Stimulated activated naive CD8-positive, alpha-beta T cell treated with anti-CD3 and anti-CD28 coated beads, Interleukin-15, amount 100 ng/mL, for 72 hours (primary cell): ENCODE measurements around the gene RHOA.
"Not testable (repeated sequence)": the region's sequence is repeated elsewhere in the genome, so short reads cannot be mapped to it uniquely, and the experiment has no call there.

ENCODE experiments used
- ATAC-seq: fragments of 150-1000 bp; cut with Tn5 transposase; 2 replicates; pipeline ENCODE4 v1.10.0; 2021; ENCODE audit warnings: mild to moderate bottlenecking, moderate library complexity
- DNase-seq, 2 donors: peaks; one replicate each; pipeline ENCODE4 v3.0.0; 2021 to 2022
- H3K27ac Mint-ChIP-seq, 2 donors: one replicate each; pipeline ENCODE4 v1.8.0; 2022; ENCODE audit warnings: mild to moderate bottlenecking in 2 of 2, mixed read lengths in 2 of 2, moderate library complexity in 2 of 2
- H3K27me3 Mint-ChIP-seq: one replicate; pipeline ENCODE4 v1.8.0; 2022; ENCODE audit warnings: mixed read lengths
- H3K4me1 Mint-ChIP-seq: one replicate; pipeline ENCODE4 v1.8.0; 2022; ENCODE audit warnings: mild to moderate bottlenecking, mixed read lengths
- H3K4me3 Mint-ChIP-seq, 2 donors: one replicate each; pipeline ENCODE4 v1.8.0; 2022; ENCODE audit warnings: mild to moderate bottlenecking in 2 of 2, mixed read lengths in 2 of 2, moderate library complexity in 1 of 2
- H3K9me3 Mint-ChIP-seq, 2 donors: one replicate each; pipeline ENCODE4 v1.8.0; 2022; ENCODE audit warnings: mixed read lengths in 2 of 2

RHOA gene

DNA sequence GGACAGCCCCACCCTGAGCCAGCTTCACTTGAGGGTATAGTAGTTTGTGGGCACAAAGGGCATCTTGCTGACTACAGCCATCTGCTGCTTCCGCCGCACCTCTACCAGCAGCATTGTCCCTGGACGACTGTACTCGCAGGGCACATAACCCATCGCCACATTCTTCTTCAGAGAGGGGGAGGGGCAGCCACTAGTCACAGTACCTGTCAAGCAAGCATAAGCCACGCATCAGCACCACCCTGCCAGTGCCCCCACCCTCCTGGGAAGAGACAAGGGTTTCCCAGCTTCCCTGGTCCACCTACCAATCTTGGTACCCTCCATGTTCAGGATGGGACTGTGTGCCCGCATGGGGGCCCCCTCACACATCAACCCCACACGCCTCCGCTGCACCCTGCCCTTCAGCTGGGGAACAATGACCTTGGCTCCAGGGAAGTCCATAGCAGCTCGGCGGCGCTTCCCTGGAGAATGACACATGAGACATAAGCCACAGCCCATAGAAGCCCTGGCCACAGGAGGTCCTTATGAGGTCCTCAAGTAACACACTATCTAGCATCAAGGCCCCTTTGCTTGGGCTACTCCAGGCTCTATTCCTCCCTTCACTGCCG, 5.8 kb upstream of the RHOA start:
- Mint-ChIP-seq H3K27me3 (no peaks in the 10 kb centered on the region), H3K27ac (peak overlapping the region in 1 of 2 donors; percentile 31), H3K4me1 (peaks cover 96% of the 10 kb centered on the region), H3K9me3 (no peaks in the 10 kb centered on the region), H3K4me3 (peak overlapping the region in 1 of 2 donors; percentile 39)
- ATAC-seq (no peak), DNase-seq (no peak)

- Mint-ChIP-seq H3K4me1 (peaks cover 90% of the 10 kb centered on the region), H3K9me3 (no peaks in the 10 kb centered on the region), H3K4me3 (peak overlapping the region; percentile 64 to 73), H3K27ac (peak overlapping the region; percentile 90 to 96), H3K27me3 (no peaks in the 10 kb centered on the region)
- DNase-seq (no peak), ATAC-seq (no peak)
These were observed 5.1 kb upstream of the RHOA start for GRCh38 chr3:49416867-49417266.

DNA sequence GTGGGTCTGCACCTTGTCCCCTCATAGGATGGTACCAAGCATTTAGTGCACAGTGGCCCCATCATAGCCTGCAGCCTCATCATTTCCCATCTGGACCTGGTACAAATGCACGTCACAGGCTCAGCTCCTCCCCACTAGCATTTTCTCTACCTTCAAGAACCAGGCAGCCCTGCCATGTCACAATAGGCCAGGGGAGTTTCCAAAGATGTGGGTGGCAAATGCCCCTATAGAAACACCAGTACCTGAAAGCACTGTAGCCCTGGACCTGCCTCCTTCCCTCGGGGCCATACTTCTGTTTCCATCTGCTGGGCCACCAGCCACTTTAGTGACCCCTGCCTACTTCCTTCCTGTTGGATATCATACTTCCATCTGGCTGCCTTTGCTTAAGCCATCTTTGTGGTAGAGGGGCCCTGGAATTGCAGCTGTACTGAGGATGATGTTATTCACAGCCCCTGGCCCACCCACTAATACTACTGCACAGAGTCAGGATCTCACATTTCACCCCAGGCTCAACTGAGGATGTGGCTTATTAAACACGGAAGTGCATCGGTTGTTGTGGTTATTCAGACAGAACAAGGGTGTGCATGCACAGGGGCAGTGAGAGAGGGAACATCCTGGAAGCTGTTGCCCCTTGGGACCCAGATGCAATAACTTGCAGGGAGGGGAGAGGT, 4.3 kb upstream of the RHOA start:
- no peaks in the 10 kb centered on the region for H3K9me3 Mint-ChIP-seq
- ATAC-seq: peak; percentile 72
- peak; percentile 82 to 90 for DNase-seq
- H3K27ac Mint-ChIP-seq: peak overlapping the region; percentile 90 to 96
- H3K4me1 Mint-ChIP-seq: peaks cover 82% of the 10 kb centered on the region
- no peaks in the 10 kb centered on the region for H3K27me3 Mint-ChIP-seq
- peak overlapping the region; percentile 64 to 73 for H3K4me3 Mint-ChIP-seq

DNA sequence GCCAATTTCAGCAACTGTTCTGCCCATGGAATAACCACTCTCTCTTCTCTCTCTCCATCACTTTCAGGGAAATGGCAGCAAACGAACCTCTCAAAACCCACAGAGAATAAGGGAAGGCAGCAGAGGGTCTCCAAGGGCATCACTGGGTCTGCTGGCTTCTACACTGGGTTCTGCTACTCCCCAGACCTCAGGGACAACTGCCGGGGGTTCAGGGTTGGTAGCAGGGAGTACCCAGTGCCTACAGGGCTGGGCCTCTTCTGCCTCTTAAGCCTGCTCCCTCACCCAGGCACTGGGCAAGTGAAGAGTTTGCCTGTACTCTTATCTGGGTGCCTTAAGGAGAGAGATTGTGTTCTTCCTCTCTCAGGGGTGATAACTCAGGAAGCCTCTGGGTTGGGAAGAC, 3.0 kb upstream of the RHOA start:
- Mint-ChIP-seq H3K4me3 (peak overlapping the region in 1 of 2 donors; percentile 21), H3K27ac (peak overlapping the region in 1 of 2 donors; percentile 83), H3K9me3 (no peaks in the 10 kb centered on the region), H3K27me3 (no peaks in the 10 kb centered on the region), H3K4me1 (peaks cover 76% of the 10 kb centered on the region)
- DNase-seq (no peak), ATAC-seq (no peak)

GRCh38 chr3:49413338-49413734, 1.6 kb upstream of the RHOA start:
- DNase-seq (no peak), ATAC-seq (no peak)
- Mint-ChIP-seq H3K4me1 (peaks cover 77% of the 10 kb centered on the region), H3K27me3 (no peaks in the 10 kb centered on the region), H3K27ac (peak overlapping the region; percentile 86 to 96), H3K4me3 (peak overlapping the region; percentile 88 to 94), H3K9me3 (no peaks in the 10 kb centered on the region)

DNA sequence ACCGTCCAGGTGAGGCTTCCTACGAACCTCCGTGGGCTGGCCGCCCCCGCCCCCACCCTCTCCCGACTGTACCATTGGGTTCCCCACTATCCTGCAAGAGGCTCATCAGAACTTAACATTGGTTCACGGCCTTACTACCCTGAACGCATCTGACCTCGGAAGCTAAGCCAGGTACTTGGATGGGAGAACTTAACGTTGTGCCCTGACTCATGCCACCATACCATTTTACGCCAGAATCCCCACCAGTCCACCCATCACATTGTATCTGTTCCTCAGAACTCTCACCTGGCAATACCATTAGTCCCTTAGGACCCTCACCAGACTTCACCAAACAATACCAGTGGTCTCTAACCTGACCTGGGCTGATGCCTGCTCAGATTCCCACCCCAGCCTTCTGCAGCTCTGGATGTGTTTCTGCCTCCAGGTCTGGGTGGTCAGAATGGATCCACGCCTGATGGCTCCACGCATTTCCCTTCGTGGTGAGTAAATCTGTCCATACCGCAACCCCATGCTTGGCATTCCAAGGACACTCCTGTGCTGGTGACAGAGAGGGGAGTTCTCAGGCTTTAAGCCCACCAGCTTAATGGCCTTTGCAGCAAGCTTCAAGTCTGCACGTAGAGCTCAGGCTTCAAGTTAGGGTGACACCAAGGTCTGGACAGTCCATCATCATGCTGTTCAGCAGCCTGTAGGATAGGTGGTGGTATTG, 1.0 kb upstream of the RHOA start:
- no peak for ATAC-seq
- H3K27me3 Mint-ChIP-seq: no peaks in the 10 kb centered on the region
- no peak for DNase-seq
- H3K9me3 Mint-ChIP-seq: no peaks in the 10 kb centered on the region
- peaks cover 75% of the 10 kb centered on the region for H3K4me1 Mint-ChIP-seq
- peak overlapping the region; percentile 96 to 97 for H3K27ac Mint-ChIP-seq
- H3K4me3 Mint-ChIP-seq: peak overlapping the region; percentile 88 to 94

DNA sequence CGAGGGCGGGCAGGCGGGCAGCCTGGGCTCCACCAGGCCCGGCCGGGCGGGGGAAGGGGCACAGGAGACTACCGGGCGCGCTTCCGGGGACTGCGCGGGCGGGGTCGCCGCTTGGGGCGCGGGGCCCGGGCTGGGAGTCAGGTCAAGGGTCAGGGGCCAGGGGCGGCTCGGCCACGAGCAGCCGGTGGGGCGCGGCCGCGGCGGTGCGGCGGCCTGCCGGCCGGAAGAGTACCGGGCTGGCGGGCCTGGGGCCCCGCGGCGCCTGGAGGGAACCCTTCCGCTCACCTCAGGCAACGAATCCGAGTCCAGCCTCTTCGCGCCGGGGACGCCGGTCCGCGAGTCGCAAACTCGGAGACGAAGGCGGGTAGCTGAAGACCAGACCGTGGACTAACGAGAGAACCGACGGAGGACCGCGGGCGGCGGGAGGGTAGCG, 225 bp downstream of the RHOA start:
- peak overlapping the region; percentile 97 for H3K27ac Mint-ChIP-seq
- H3K27me3 Mint-ChIP-seq: no peaks in the 10 kb centered on the region
- H3K9me3 Mint-ChIP-seq: no peaks in the 10 kb centered on the region
- peak; percentile 29 for ATAC-seq
- peak overlapping the region; percentile 88 to 94 for H3K4me3 Mint-ChIP-seq
- H3K4me1 Mint-ChIP-seq: peaks cover 75% of the 10 kb centered on the region
- DNase-seq: peak in 1 of 2 donors; percentile 65

GRCh38 chr3:49410846-49411534, 786 bp downstream of the RHOA start:
- Mint-ChIP-seq H3K9me3 (no peaks in the 10 kb centered on the region), H3K4me3 (peak overlapping the region; percentile 85 to 88), H3K4me1 (peaks cover 75% of the 10 kb centered on the region), H3K27me3 (no peaks in the 10 kb centered on the region), H3K27ac (peak overlapping the region; percentile 95 to 97)
- DNase-seq: no peak
- no peak for ATAC-seq

GRCh38 chr3:49410066-49410845, 1.5 kb downstream of the RHOA start:
- peak overlapping the region; percentile 85 to 88 for H3K4me3 Mint-ChIP-seq
- peak overlapping the region; percentile 95 to 97 for H3K27ac Mint-ChIP-seq
- H3K27me3 Mint-ChIP-seq: no peaks in the 10 kb centered on the region
- DNase-seq (no peak), ATAC-seq (no peak)
- no peaks in the 10 kb centered on the region for H3K9me3 Mint-ChIP-seq
- H3K4me1 Mint-ChIP-seq: peaks cover 75% of the 10 kb centered on the region

GRCh38 chr3:49406571-49407565, 4.9 kb downstream of the RHOA start:
- ATAC-seq: no peak
- no peaks in the 10 kb centered on the region for H3K9me3 Mint-ChIP-seq
- H3K4me1 Mint-ChIP-seq: peaks cover 53% of the 10 kb centered on the region
- no peaks in the 10 kb centered on the region for H3K27me3 Mint-ChIP-seq
- no peak for DNase-seq
- peak overlapping the region in 1 of 2 donors; percentile 26 for H3K4me3 Mint-ChIP-seq
- H3K27ac Mint-ChIP-seq: peak overlapping the region in 1 of 2 donors; percentile 74

- not testable (repeated sequence) for H3K27me3 Mint-ChIP-seq, H3K9me3 Mint-ChIP-seq, ATAC-seq, DNase-seq, H3K4me3 Mint-ChIP-seq
- H3K27ac Mint-ChIP-seq: peak overlapping the region; percentile 34 to 88
- H3K4me1 Mint-ChIP-seq: peaks cover 66% of the 10 kb centered on the region
These were observed 6.2 kb downstream of the RHOA start for GRCh38 chr3:49405570-49405969.

GRCh38 chr3:49403891-49404290, 7.9 kb downstream of the RHOA start:
- H3K4me3 Mint-ChIP-seq: no peak overlapping the region
- no peak overlapping the region for H3K27ac Mint-ChIP-seq
- H3K4me1 Mint-ChIP-seq: peaks cover 68% of the 10 kb centered on the region
- no peak for DNase-seq
- no peak for ATAC-seq
- no peaks in the 10 kb centered on the region for H3K9me3 Mint-ChIP-seq
- no peaks in the 10 kb centered on the region for H3K27me3 Mint-ChIP-seq

- no peaks in the 10 kb centered on the region for H3K27me3 Mint-ChIP-seq
- no peak overlapping the region for H3K27ac Mint-ChIP-seq
- ATAC-seq: no peak
- H3K9me3 Mint-ChIP-seq: no peaks in the 10 kb centered on the region
- H3K4me1 Mint-ChIP-seq: peaks cover 63% of the 10 kb centered on the region
- no peak for DNase-seq
- H3K4me3 Mint-ChIP-seq: no peak overlapping the region
These were observed 10.0 kb downstream of the RHOA start for GRCh38 chr3:49401766-49402165.

DNA sequence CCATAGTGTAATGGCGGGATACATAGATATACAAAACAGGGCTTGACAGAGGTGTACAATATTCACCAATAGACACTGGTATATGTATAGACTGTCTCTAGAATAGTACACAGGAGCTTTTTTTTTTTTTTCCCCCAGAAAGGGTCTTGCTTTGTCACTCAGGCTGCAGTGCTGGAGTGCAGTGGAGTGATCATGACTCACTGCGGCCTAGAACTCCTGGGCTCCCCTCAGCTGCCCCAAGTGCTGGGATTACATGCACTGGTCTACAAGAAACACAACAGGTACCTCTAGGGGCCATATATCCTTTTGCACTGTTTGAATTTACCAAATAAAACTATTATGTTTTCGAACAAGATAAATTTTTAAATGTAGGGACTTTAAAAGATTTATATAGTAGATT, 12.3 kb downstream of the RHOA start:
- H3K9me3 Mint-ChIP-seq: no peaks in the 10 kb centered on the region
- H3K27me3 Mint-ChIP-seq: no peaks in the 10 kb centered on the region
- ATAC-seq (no peak), DNase-seq (no peak)
- H3K27ac Mint-ChIP-seq: peak overlapping the region in 1 of 2 donors; percentile 42
- no peak overlapping the region for H3K4me3 Mint-ChIP-seq
- H3K4me1 Mint-ChIP-seq: peaks cover 67% of the 10 kb centered on the region
